H1 (cell line): Measurements from ENCODE around the gene TTC21A. TPM values are rescaled to one million over a fixed set of nuclear protein-coding genes. Genes with fewer than 3 reads are reported as not detected.

Source experiments
- EZH2 ChIP-seq: fragments of 200-600 bp; sonication (generic); IDR thresholded peaks from 2 replicates; pipeline ENCODE4 v1.7.1; 2012; ENCODE audit warnings: low read depth, mild to moderate bottlenecking, moderate library complexity, low read length, inconsistent platforms; ENCODE audit not compliant: severe bottlenecking
- YY1 ChIP-seq: IDR thresholded peaks from 2 replicates; pipeline ENCODE4 v1.6.1; 2011; ENCODE audit warnings: low read depth, mild to moderate bottlenecking, low read length
- polyA plus RNA-seq, 7 experiments: library from polyadenylated mRNA; depleted of rRNA in 3 of 7; stranded (reverse) in 5 of 7; unstranded in 2 of 7; fragments of >200 nt in 5 of 7; fragments of 200-250 nt in 2 of 7; gene quantifications; 1 replicate in 5 of 7; 2 replicates in 1 of 7; 4 replicates in 1 of 7; pipeline versions ENCODE4 v1.2.1 to v1.2.3, GENCODE V29; 2011 to 2013; ENCODE audit warnings: missing spikeins in 2 of 7, mixed read lengths in 2 of 7
- total RNA-seq: library from RNA; stranded (reverse); fragmentation: NEBNext Ultra II Directional; extraction: Animal tissue kit (Norgen Biotek cat#: 25700); gene quantifications from 2 replicates; pipeline ENCODE4 v1.2.1, GENCODE V29; 2021

TTC21A gene
- total and polyA plus RNA-seq, 2 of the 8 experiments (the other 6 are each of a cell fraction or from before 2014, with no cell fraction given), result 2.3 to 2.8 TPM

DNA sequence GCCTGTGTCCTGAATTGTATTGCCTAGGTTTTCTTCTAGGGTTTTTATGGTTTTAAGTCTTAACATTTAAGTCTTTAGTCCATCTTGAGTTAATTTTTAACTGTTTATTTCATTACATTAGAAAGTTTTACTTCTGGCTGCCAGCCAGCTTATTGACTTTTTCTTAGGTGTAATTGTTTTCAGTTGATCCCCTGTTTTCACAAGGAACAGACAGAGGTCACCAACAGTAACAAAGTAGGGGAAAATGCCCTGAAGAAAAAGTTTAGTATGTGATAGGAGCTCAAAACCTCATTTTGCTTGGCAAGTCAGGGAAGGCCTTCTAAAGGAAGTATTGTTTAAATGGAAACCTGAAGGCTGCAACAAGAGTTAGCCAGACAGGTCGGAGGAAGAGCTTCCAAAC lies 45.3 kb upstream of the TTC21A start (continued):
- TF ChIP-seq YY1, result no peak
- TF ChIP-seq EZH2, result no peak
